Germinal center (tissue), 1 donor: ENCODE data around the gene SHISAL2A.

Experiments
- DNase-seq: peaks from one replicate; pipeline ENCODE4 v3.0.0; 2012; ENCODE audit warnings: mixed read lengths, low spot score

SHISAL2A gene

DNA sequence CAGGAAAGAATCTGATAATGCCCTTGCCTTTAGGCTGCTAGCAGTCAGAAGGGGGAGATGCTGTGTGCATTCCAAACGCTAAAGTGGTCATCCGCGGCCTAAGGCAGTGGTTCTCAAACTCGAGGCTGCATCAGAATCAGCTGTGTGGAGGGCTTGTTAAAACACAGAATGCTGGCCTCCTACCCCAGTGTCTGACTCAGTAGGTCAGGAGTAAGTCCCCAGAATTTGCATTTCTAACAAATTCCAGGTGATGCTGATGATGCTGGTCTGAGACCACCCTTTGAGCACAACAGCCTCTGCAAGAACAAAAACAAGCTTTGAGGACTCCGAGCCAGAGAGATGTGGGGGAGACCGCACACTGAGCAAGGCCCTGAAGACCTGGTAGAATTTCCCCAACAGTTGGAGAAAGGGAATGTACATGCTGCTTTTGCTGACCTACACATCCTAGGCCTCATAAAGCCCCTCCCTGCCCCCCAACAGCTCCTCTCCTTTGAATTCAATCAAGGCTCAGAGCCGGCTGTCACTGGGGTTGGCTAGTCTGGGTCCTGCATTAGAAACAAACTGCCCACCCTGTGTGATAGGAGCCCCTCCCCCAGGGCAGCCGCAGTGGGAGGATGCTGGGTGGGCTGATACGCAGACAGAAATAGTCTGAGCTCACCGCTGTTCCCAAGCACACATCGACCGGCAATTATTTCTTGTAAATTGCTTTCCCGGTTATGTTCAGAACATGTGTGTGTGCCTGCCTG is 27.1 kb downstream of the SHISAL2A start:
- no peak for DNase-seq

DNA sequence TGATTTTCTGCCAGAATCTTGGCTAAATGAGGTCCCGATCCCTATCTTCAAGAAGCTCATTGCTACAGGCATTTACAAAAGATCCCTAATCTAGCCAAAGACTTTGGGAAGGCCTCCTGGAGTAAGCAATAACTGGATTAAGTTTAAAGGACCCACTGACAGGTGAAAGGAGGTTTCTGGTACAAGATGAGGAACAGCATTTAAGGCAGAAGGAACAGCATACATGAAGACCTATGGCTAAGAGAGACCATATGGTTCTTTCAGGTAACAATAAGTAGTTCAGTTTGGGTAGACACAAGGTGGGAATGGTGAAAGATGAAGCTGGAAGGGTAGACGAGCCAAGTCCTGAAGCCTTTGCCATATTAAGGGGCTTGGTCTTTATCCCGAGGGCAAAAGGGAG is 27.8 kb downstream of the SHISAL2A start:
- DNase-seq, result no peak

DNA sequence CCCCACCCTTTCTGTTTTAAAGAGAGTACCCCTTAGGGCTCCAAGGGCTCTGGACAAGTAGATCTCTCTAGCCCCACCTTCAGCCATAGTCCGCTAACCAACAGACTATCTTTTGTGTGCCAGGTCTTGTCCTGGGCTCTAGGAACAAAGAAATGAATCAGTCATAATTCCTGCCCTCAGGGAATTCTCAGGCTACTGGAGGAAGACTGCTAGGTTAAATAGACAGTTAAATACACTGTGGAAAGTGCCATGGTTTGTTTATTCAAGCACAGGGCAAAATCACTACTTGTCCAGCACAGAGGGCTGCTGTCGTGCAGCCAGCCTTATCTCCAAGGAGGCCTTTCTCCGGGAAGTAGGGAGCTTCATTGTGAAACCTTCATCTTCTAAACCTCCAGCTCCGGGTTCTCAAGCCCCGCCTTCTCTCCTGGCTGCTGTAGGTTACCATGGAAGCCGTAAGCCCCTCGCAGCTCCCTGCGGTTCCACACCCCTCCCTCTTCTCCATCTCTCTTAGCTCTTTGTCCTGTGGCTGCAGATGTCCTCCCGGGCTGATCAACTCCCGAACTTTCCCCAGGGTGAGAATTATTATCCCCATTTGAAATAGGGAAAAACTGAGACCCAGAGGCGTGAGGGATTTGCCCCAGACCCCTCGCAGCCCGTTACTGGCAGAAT is 29.8 kb downstream of the SHISAL2A start:
- DNase-seq, result no peak

DNA sequence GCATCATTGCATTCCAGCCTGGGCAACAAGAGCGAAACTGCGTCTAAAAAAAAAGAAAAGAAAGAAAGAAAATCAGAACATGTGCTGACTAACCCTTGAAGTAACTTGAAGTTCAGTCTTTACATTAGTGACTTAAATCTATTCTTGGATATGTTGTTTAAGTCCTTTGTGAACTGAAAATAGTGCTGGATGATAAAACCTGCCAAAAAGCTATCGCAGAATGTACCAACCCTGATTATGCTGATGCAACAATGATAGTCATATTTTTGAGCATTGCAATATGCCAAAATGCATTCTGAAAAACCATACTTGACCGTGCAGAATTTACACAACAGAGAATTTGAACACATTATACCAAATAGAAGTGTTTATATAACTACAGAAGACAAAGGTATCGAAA is 30.7 kb downstream of the SHISAL2A start:
- DNase-seq, result no peak

DNA sequence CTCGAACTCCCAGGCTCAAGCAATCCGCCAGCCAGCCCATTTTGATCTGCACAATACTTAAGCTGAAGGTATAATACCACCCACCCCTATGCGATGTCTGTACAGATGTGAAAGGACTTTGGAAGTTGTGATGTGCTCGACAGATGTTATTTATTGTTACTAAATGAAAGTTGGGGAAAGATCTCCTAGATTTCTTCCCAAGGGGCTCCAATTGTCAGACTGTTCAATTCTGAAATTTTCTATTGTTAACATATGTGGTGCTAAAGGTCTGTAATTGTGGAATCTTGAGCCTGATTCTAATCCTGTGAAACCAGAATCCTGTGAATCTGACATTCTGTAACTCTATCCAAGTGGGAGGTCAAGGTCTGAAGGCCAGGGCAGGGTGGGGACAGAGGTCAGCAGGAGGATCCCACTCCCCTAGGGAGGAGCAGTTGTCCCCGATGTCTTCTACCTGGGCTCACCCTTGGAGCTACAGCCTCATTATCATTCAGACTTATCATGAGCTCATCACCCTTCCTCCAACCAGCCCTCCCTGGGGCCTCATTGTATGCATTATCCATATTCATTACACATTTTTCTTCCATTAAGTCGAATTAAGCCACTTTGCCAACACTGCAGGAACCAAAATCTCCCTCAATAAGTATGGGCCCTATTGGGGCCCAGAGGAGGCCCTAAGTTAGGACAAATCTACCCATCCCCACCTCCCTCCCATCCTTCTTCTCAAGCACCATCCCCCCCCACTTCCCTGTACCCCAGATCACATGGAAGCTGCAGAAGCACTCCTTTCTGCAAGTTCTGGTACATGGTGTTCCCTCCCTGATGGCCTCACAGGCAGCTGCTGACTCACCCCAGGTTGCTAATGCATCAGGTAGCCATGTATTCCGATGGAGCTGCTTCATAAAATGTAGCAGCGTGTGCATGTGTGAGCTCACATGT is 32.3 kb downstream of the SHISAL2A start:
- DNase-seq, result no peak

DNA sequence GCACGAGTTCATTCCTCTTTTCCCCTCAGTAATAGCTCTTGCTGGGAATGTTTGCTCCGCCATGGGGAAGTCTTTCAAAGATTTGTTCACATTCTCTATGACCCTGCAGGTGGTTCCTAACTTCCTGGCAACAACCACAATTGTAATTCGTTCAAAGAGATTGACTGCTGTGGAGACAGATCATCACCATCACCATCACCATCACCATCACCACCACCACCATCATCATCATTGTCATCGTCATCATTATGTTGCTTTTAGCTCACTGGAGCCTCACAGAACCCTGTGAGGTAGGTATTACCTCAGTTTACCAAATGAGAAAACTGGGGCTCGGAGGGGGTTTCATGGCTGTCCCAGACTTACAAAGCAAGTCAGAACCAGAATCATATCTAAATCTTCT is 34.3 kb downstream of the SHISAL2A start:
- DNase-seq, result no peak

DNA sequence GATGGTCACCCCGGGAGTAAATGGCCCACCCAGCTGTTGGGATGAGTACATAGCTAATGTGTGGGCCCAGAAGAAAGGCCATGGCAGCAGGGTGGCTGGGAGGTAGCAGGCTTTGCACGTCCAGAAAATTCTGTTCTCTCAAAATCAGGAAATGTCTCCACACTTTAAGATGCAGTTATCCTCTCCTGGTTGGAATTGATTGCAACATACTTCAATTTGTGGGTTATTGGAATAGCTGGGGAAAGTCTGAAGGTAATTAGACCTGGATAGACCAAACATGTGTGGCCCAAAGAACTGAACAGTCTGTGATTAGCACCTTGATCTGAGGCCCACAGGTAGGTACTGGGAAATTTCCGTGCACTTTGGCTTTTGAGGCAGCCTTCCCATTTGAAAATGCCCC is 35.0 kb downstream of the SHISAL2A start:
- no peak for DNase-seq

DNA sequence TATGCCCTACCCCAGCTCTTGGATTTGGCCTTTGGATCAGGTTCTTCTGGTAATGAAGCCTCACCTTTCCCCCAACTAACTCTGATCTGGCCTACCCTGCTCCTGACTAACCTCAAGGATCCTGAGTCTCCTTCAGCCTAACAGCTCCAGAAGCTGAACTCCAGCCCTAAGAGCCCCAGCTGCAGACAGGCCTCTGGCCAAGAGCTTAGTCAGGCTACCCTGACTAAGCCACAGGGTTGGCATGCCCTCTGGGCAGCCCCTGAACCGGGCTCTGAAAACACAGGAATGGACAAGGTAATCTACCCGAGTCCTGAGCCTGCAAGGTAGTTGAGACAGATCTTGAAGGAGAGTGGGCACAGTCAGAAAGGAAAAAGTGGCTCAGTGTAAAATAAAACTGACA is 35.7 kb downstream of the SHISAL2A start:
- no peak for DNase-seq

DNA sequence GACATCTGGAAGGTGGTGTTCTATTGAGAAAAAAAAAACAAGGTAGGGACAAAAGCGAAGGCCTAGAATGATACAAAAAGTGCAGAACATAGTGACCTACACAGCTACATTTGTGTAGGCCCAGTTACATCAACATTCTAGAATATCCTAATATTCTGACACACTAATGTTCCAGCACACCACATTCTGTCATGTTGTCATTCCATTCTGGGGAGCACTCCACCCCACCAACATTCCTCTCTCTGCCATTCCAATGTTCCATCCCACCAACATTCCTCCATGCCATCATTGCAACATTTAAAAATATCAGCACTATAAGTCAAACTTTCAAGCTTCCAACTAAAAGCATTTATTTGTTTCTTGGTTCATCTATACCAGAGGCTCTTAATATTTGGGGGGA is 36.7 kb downstream of the SHISAL2A start:
- no peak for DNase-seq

DNA sequence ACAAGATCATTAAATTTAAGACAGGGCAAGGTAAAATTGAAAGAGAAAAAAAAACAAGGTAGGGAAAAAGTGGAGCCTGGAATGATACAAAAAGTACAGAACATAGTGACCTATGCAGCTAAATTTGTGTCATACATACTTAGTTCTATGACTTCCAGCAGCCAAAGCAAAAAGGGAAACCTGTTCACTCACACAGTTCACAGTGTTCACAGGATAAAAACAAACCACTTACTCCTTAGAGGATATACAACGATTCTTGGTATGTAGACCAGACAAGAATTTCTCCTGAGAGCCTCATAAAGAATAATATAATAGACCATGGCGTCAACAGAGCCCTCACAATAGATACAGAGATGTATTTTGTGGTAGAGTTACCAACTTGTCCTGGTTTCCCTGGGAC is 37.6 kb downstream of the SHISAL2A start:
- no peak for DNase-seq

DNA sequence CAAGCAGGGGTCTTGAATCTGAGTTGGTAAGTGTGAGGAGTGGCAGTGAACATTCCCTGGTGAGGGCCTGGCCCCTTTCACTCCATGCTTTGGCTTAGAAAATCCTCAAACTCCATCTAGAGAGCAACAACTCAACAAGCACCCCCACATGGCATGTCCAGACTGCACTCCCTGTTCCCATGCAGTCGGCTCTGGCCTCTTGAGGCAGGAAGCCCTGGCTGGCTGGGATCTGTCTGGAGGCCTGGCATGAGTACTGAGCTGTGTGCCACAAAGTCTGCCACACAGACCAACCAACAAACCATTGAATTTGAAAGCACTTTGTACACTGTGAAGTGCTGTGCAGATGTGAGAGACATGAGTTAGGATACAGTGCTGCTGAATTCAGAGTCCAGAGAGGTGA is 40.0 kb downstream of the SHISAL2A start:
- no peak for DNase-seq

DNA sequence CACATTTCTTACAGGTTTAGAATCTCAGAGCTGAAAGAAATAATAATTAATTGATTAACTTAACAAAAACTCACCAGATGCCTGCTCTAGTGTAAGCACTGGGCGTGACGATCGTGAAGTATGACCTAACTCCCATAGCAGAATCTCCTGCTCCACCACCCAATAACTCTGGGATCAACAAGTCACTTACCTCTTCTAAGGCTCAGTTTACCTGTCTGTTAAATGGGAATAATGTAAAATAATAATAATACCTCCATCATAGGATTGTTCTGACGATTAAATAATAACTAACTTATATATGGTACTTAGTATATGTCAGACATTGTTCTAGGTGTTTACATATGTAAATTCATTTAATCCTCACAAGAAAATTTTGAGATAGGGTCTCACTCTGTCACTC is 40.5 kb downstream of the SHISAL2A start:
- no peak for DNase-seq

DNA sequence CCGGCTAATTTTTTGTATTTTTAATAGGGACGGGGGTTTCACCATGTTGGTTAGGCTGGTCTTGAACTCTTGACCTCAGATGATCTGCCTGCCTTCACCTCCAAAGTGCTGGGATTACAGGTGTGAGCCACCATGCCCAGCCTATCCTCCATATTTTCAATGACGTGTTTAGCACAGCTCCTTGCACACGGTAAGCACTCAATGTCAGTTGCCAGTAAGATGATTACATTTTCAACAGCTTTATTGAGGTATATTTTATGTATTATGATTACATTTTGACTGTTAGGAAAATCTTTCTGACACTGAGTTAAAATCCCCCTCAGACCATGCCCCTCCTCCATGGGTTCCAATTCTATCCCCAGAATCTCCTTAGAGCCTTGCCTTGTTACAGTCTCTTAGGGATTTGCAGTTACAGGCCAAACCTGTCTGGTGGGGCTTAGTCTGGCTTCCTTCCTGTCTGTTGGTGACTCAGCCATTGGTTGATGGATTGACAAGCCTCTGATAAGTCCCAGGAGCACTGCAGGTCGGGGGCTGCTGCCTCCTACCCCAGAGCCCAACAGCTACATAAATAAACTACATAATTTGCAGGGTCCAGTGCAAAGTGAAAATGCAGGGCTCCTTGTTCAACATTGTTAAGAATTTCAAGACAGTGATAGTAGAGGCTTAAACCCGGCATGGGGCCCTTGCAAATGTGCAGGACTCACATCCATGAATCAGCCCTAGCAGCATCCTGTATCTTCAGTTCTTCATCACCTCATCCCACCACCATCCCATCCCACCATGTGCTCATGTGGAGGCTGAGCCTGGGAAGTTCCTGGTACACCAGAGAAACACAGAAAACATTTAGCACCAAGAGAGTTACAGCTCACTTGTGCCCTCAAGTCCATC is 41.8 kb downstream of the SHISAL2A start:
- no peak for DNase-seq

DNA sequence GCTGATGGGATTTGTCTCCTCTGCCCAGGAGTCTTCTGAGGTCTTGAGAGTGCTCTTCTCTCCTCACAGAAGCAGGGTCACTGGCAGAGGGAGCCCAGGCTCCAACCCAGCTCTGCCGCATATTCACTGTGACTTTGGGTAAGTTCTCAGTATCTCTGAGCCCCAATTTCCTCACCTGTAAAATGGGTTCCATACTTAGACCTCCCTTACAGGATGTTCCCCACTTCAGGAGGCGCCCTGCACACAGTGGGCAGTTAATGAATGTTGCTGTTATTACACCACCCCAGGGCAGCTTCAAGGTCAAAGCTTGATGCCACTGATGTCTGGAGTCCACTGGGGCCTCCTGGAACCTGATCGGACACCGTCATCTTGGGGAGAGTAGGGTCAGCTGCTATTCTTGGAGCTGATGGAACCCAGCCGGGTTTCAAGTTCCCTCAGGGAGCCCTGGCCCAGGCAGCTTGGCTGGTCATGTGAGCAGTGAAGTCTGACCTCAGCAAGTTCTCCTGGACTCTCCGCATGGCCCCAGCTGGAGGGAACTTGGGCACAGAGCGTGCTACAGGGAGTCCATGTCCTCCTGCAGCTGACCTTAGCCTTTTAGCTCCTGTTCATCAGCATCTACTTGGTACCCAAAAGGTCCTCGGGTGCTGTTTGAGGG is 43.4 kb downstream of the SHISAL2A start:
- DNase-seq, result no peak

DNA sequence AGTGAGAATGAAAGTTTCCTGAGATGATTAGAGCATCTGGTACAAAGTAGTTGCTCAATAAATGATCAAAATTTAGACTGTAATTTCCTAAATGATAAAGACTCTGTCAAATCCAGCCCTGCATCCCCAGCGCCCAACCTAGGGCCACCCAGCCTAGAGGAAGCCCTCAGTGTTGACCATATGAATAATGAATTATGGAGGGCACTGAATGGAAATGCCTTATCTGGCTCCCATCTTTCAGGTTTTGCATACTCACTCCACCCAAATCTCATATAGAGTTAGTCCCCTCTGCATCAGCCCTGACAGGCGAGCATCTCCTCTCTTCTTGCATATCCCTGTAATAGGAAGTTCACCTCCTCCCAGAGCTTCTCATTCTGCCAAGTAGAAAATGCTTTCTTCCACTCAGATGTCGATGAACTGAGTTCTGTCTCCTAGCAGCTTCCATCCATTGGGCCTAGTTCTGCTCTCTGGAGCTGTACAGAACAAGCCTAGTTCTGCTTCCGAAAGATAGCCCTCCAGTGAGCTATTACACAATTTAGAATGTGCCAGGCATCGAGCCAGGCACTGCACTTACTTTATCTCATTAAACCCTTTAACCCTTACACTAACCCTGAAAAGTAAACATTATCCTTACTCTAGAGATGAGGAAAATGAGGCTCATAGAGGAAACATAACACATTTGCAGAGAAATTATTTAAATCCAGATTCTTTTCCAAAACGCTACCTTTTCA is 44.3 kb downstream of the SHISAL2A start:
- no peak for DNase-seq

DNA sequence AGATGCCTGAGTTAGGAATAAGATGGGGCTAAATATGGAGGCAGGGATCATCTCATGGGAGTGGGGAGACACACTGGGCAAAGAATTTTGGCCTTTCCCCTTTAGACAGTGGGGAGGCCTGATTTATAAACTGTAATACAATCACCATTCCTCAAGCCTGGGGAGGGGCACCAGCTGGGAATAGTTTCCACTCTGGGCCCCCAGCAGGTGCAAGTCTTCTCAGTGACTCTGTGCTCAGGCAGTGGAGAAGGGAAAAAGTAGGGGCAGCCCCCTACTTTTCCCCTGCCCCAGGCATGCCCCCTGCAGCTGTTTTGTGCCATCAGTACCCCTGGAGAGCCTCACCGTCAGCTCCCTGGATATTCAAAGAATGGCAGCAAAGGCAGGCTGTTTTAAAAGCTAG is 46.1 kb downstream of the SHISAL2A start:
- DNase-seq, result no peak

DNA sequence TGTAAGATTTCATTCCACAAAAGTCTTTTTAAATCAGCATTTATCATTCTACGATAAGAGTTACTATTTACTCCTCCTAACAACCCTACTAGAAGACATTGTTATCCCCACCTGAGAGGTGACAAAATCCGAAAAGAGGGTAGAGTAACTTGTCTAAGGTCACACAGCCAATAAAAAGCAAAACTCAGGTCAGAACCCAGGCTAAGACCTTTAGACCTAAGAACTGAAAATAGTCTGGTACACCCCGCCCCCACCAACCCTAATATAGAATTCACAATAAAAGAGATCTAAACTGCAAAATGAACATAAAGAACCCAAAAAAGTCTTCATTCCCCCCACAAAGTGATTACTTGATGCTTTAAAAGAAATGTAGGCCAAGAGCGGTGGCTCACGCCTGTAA is 46.5 kb downstream of the SHISAL2A start:
- no peak for DNase-seq

DNA sequence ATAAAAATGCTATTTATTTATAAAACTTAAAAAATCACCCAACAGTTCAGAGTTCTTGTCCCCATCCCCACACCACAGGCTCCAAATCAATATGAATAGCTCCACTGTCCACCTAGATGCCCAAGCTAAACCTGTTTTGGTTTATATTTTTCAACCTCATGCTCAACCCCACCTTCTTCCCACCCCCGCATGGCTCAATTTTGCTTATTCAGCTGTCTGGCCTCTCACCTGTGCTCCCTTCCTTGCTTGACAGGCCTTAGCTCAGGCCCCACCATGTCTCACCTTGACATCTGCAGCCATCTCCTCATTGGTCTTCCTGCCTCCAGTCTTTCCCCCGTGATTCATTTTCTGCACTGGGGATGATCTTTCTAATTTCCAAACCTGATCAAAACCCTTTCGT is 47.4 kb downstream of the SHISAL2A start:
- no peak for DNase-seq

DNA sequence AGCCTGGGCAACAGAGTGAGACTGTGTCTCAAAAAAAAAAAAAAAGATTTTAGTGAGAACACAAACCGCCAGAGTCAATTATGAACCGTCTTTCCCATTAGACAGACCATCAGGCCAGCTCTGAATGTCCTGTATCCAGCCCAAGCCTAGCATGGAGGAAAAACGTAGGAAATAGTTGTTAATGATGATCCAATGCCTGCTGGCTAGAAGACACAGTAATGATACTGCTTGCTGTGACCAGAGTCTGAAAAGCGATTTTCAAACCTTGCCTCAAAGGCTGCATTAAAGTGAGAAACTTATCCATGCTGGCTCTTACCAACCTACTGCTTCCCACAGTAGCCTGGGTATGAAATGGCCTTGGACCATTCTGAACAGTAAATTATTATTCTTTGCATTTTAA is 48.2 kb downstream of the SHISAL2A start:
- DNase-seq, result no peak

DNA sequence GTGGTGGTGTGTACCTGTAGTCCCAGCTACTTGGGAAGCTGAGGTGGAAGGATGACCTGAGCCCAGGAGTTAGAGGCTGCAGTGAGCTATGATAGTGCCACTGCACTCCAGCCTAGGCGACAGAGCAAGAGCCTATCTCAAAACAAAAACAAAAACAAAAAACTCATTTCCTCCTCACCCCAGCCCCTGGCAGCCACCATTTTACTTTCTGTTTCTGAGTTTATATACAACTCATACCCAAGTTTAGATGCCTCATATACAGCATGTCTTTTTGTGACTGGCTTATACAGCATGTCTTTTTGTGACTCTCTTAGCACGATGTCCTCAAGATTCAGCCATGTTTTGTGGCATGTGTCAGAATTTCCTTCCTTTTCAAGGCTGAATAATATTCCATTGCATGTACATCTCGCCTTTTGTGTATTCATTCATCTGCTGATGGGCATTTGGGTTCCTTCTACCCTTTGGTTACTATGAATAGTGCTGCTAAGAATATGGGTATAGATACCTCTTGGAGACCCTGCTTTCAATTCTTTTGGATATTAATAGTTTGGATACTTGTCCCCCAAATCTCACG is 50.5 kb downstream of the SHISAL2A start:
- DNase-seq, result no peak
